Stimulated activated CD4-positive, alpha-beta T cell treated with anti-CD3 and anti-CD28 coated beads, Interleukin-4, amount 100 ng/mL, for 1 hour (primary cell): Measurements from ENCODE around the gene CEP83.

Source experiments
- DNase-seq: peaks from one replicate; pipeline ENCODE4 v3.0.0-alpha.2; 2020

CEP83 gene

DNA sequence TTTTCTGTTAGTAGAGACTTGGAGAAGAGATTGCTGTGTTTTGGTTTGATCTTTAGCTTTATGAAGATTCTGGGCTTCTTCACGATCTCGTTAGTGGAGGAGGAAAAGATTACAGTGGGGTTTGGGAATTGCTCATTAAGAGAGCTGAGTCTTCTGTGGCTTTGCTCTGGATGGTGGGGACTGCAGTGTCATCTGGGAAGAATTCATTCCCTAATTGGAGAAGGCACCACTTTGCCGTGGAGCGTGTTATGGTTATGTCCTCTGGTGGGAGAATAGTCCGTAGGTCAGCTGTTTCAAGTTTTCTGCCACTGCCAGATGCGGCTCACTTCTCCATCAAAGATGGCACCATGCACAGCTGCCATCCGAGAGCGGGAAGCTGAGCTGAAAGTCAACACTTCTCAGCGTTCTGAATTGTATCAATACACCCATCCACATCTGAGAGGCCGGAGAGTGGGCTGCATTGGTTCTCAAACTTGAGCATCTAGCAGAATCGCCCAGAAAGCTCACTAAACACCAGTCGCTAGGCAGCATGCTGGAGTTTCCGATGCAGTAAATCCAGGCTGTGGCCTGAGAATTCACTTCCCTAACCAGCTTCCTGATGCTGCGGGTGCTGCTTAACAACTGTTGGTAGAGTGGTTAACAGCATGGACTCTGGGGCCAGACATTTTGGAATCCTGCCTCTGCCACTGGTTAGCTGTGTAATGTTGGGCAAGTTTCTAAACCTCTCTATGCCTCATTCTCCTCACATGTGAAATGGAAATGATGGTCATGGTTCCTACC lies 193.5 kb downstream of the CEP83 start:
- DNase-seq: no peak

DNA sequence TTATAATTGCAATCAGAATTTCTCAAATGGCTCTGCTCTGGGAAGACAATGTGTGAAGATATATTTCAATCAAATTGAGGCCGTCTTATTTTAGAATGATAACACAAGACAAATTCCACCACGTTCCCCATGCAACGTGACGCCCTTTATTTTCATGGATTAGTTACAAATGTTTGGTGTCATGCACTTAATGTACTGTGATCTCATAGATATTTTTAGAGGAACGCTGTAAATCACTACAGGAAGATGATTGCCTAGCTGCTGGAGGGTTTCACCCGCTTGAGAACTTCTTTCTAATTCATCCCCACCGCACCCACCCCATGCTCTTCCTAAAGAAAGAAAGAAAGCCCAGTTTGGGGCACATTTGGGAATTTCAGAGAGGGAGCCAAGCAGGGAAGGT lies 194.1 kb downstream of the CEP83 start:
- no peak for DNase-seq

DNA sequence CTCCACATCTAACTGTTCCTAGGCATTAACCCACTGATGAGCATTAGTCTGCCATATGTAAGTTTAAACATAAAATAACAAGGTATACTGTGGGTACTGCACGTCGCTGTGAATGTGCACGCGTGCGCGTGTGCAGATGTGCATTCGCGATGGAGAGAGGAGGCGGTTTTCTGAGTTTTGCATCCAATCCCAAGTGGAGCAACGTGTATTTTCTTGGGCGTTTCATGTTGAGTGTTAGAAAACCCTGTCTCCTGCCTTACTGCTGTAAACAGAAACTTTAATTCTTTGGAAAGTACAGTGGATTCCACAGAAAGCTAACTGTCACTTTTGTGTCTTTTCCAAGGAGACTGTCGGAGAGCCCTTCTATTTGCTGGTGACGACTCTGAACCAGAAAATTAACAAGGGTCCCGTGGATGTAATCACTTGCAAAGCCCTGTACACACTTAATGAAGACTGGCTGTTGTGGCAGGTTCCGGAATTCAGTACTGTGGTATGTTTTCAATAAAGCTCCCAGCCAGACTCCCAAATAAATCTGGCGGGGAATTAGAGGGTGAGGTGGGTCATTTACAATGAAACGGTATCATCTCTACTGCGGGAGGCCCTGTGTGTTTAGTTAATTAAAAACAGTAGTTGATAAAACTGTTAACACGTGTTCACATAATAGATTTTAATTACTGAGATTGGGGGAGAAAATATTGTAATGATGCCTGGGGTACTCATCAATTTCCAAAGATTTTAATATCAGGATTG lies 194.8 kb downstream of the CEP83 start:
- DNase-seq: no peak

DNA sequence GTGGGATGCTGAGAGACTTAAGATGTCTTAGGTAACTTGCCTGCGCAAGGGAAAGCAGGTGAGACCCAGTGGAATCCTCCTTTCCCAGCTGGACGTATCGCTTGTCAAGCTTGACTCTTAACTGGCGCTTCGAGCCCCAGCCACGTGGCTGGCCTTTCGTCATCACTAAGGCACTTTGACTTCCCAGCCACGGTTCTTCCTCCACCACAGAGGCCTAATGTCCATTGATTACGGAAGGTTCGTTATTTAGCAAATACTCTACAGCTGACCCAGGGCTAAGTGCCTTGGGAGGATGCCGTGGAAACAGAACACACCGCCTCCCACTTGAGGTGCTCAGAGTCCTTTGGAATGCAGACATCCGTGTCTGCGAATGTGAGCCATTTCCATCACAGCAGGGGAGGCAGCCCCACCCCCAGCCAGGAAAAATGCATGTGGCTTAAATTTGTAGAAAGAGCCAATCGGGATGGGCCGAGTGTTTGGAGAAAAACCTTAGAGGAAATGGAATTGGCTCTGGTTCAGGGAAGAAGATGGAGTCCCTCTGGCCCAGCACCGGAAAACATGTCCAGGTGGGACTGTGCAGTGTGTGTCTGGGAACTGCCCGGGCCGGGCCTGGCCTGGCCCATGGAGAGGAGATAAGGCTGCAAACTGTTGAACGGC lies 195.6 kb downstream of the CEP83 start:
- no peak for DNase-seq

DNA sequence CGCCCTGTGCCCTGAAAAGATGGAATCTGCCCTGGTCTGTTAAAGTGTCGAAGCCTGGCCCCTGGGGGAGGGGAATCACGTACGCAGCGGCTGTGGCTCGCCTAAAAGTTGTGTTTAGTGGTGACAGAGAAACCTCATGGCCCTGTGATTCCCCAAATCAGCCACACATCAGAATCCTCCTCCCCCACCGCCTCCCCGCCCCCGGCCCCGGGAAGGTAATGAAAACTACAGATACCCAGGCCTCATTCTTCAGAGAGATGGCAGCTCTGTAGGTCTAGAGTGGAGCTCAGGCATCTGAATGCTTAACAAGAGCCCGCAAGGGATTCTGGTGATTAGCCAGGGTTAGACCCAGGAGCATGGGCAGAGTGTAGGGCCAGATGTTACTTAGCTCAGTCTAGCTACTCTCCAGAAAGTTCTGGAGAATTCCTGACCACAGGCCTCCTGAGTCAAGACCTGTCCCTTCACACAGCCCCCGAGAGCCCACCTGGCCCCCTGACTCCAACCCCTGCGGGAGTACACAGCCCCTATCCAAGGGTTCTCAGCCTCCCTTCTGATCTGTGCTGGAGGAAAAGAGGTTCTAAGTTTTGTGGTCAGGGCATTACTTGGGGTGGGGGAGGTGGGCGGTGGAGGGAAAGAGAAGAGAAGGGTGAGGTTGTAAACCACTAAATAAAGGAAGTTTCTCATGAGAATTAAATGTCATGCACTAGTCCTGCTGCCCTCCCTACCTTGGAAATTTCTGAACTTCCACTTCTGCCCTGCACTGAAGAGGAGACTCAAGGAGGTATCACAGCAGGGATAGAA lies 196.5 kb downstream of the CEP83 start:
- DNase-seq: peak; percentile 73

DNA sequence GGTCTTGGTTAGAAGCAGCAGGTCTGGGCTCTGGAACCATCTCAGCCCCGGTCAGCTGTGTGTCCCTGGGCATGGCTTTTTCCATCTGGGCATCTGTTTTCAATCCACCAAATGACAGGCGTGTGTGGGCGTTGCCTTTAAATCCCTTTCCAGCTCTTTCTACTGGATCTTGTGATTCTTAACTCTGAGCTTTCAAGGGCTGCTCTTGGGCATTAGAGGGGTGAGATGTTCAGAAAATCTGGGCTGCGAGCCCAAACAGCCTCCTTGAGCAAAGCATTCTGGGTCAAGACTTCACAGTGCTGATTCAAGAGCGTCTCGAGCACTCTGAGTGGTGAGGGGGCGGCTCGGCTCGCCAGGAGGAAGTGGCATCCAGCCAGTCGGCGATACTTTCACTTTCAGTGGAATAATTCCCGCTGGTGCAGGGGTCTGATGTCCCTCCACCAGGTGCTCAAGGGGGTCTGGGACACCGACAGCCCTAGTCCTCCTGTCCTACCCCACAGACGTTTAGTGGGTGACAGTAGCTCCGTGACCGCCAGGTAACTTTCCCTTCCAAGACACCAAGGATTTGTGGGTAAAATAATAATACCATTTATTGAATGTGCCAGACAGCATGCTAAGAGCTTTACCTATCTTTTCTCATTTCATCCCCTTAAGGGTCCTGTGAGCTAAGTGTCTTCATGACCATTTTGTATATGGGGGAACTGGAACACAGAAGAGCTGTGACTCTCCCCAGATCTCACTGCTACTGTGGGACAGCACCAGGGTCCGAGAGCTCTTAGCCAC lies 197.2 kb downstream of the CEP83 start:
- DNase-seq: peak; percentile 68

DNA sequence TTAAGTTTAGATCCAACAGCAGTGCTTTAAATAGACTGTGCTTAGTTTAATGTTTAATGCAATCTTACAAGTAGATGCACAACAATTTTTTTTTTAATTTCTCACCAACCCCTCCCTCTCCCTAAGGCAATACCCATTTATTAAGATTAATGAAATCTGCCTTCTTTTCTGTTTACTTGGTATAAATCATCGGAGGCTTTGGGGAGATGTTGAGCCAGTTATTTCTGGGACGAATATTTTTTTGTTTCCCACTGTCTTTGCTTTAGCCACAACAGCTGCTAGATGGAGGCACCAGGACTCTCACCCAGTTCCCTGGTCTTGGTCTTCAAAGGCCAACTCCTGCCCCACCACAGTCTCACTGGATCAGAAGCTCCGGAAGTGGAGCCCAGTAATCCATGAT lies 197.9 kb downstream of the CEP83 start:
- DNase-seq: no peak

DNA sequence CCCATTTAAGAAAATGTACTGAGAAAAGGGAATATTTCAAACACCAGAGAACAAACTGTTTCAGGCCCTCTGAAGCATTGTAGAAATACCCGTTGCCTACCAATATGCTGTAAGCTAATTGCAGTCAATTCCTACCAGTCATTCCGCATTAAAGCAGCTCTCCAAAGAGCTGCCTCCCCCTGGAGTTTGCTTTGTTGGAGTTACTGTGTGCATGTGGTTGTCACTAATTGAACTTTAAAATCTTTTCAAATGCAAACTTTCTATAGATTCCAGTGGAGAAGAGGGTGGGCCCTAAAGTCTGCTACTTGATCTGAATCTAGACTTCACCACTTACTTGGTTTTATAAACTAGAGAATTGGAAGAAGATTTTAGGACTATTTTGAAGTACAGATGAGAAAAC lies 198.5 kb downstream of the CEP83 start:
- no peak for DNase-seq

DNA sequence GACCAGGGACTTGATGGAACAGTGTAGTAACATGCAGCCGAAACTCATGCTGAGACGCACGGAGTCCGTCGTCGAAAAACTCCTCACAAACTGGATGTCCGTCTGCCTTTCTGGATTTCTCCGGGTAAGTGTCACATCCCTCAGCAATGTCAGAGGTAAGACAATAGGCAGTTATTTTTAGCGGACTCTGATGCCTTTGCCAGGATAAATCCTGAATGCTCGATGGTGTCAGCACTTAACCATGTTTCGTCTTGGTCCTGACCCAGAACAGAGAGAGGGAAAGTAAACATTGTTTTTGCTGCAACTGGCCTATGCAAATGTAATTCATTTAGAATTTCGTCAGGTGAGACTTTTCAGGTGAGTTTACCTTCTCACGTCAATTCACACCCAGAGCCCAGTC lies 198.9 kb downstream of the CEP83 start:
- no peak for DNase-seq

DNA sequence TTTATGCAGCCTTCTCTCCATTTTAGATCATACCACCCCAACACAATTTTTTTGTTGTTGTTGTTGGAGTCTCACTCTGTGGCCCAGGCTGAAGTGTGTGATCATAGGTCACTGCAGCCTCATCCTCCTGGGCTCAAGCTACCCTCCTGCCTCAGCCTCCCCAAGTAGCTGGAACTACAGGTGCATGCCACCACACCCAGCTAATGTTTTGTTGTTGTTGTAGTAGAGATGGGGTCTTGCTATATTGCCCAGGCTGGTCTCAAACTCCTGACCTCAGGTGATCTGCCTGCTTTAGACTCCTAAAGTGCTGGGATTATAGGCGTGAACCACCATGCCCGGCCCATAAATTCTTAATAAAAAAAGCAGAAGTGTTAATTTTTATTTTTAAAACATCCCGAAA lies 199.7 kb downstream of the CEP83 start:
- no peak for DNase-seq

DNA sequence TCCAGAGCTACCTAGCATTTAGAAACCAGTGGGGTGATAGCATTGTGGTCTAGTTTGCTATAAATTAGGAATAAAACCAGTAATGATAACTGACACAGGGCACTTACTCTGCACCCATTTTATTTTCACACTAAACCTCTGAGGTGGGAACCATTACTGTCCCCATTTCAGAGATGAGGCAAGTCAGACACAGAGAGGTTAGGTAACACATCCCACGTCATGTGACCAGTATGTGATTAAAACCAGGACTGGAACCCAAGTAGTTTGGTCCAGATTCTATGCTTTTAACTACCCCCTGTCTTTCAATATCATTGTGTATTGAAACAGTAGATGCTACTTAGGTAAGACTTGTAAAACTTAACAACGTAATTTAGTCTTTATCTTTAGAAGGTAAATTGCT lies 201.1 kb downstream of the CEP83 start:
- no peak for DNase-seq
